ENCODE results near the gene CABLES2. TPM values are rescaled to one million over a fixed set of nuclear protein-coding genes. Genes with fewer than 3 reads are reported as not detected.

The CABLES2 gene
- polyA plus RNA-seq, 2 of the 4 experiments (the other 2 are of a cell fraction), result 3.9 to 7.7 TPM

- TF ChIP-seq ELK1 (IDR thresholded peaks at IDR 0.05; ENCODE audit: low read depth, low read length) (no peak), JUNB (IDR thresholded peaks at IDR 0.05) (no peak), NPAS2 (CRISPR knock-in tag; IDR thresholded peaks at IDR 0.05; ENCODE audit: borderline replicate concordance) (no peak), KDM1A (IDR thresholded peaks at IDR 0.05; ENCODE audit: low read depth) (no peak)
Observed at GRCh38 chr20:62430311-62430853, 23.3 kb upstream of the CABLES2 start (continued).

GRCh38 chr20:62429455-62430310 lies 22.6 kb upstream of the CABLES2 start:
- Histone ChIP-seq H3K9me3 (no peaks in the 10 kb centered on the region), H3K4me3 (no peak overlapping the region), H3K4me2 (no peak overlapping the region), H3K4me1 (no peaks in the 10 kb centered on the region), H3K27ac (no peak overlapping the region)
- WGBS (ENCODE audit: missing lambda C conversion rate), result 64% methylated on average over 19 of the region's 23 CpGs
- TF ChIP-seq USF2 (IDR thresholded peaks at IDR 0.05) (no peak), RCOR1 (IDR thresholded peaks at IDR 0.05; ENCODE audit: low read depth, low read length) (no peak), RFX5 (IDR thresholded peaks at IDR 0.05) (no peak), RAD21 (conservative IDR thresholded peaks at IDR 0.05 in 1 of 2, IDR thresholded peaks at IDR 0.05 in 1 of 2) (no peak), ATOH8 (CRISPR knock-in tag; IDR thresholded peaks at IDR 0.05; ENCODE audit: low read depth) (no peak), MAFK (IDR thresholded peaks at IDR 0.05; ENCODE audit: partially characterized antibody) (no peak), POLR2A (IDR thresholded peaks at IDR 0.05; ENCODE audit: low read length) (no peak), FOSB (CRISPR knock-in tag; IDR thresholded peaks at IDR 0.05) (no peak), ZNF302 (CRISPR knock-in tag; IDR thresholded peaks at IDR 0.05) (no peak)
- no peak for ATAC-seq
- POLR2A ChIA-PET, result no interaction called here
- no peak for FAIRE-seq
- no peak for DNase-seq (ENCODE audit: low read depth in 1 of 2, low spot score in 1 of 2)
- CTCF ChIA-PET, result interaction anchor here (1.3 to 3.0 kb wide), 3 partner anchors 19 to 20 kb away, joined by 4 to 14 read pairs (median 5); no protein-coding TSS in a partner anchor

- ATAC-seq, result no peak
- 61% methylated on average over 26 of the region's 31 CpGs for WGBS (ENCODE audit: missing lambda C conversion rate)
- Histone ChIP-seq H3K27ac (no peak overlapping the region), H3K4me1 (no peaks in the 10 kb centered on the region), H3K9me3 (no peaks in the 10 kb centered on the region), H3K4me3 (no peak overlapping the region), H3K4me2 (no peak overlapping the region)
- ChIA-PET POLR2A (no interaction called here), CTCF (interaction anchor here (1.4 kb wide), 1 partner anchor 19 kb away, joined by 5 read pairs; no protein-coding TSS in a partner anchor)
- TF ChIP-seq MYC (IDR thresholded peaks at IDR 0.05; ENCODE audit: borderline replicate concordance, low read length) (no peak), HEYL (CRISPR knock-in tag; IDR thresholded peaks at IDR 0.05) (no peak), HDAC2 (IDR thresholded peaks at IDR 0.05) (no peak), HMGXB4 (CRISPR knock-in tag; IDR thresholded peaks at IDR 0.05; ENCODE audit: borderline replicate concordance) (no peak)
- FAIRE-seq, result no peak
- no peak for DNase-seq (ENCODE audit: low read depth in 1 of 2, low spot score in 1 of 2)
Observed at GRCh38 chr20:62428396-62429295, 21.6 kb upstream of the CABLES2 start.
